Measurements from ENCODE around the gene TIMM44. TPM values are rescaled to one million over a fixed set of nuclear protein-coding genes. Genes with fewer than 3 reads are reported as not detected.

TIMM44 gene
- total and polyA plus RNA-seq, 2 of the 8 experiments (the other 6 are each of a cell fraction or from before 2014, with no cell fraction given): 131 to 150 TPM

DNA sequence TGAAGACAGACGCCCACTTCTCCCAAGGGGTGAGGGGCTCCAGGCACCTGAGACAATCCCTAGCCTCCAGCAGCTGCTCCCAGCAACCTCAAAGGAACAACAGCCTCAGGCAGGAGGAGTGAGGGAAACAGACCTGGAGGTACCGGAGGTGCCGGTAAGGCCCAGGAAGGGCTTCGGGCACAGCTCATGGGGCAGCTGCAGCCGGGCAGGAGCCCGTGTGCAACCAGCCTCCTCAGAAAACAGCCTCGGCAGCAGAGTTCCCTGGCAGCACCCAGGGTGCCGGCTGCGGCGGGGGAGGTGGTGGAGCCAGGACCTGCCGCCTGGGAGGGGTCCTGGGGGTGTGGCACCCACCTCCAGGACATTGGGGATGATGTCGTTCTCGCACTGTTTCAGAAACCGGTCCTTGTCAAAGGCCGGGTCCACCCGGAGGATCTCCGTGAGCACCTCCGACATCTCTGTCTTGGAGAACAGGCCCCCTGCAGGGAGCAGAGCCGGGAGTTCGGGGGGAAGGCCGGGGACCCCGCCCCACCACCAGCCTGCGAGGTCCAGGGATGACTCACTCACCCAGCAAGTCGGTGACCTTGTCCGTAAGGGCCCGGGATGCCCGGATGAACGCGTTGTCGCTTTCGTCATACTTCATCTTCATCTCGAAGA is 11.1 kb downstream of the TIMM44 start (continued):
- TF ChIP-seq, protein P1, sequence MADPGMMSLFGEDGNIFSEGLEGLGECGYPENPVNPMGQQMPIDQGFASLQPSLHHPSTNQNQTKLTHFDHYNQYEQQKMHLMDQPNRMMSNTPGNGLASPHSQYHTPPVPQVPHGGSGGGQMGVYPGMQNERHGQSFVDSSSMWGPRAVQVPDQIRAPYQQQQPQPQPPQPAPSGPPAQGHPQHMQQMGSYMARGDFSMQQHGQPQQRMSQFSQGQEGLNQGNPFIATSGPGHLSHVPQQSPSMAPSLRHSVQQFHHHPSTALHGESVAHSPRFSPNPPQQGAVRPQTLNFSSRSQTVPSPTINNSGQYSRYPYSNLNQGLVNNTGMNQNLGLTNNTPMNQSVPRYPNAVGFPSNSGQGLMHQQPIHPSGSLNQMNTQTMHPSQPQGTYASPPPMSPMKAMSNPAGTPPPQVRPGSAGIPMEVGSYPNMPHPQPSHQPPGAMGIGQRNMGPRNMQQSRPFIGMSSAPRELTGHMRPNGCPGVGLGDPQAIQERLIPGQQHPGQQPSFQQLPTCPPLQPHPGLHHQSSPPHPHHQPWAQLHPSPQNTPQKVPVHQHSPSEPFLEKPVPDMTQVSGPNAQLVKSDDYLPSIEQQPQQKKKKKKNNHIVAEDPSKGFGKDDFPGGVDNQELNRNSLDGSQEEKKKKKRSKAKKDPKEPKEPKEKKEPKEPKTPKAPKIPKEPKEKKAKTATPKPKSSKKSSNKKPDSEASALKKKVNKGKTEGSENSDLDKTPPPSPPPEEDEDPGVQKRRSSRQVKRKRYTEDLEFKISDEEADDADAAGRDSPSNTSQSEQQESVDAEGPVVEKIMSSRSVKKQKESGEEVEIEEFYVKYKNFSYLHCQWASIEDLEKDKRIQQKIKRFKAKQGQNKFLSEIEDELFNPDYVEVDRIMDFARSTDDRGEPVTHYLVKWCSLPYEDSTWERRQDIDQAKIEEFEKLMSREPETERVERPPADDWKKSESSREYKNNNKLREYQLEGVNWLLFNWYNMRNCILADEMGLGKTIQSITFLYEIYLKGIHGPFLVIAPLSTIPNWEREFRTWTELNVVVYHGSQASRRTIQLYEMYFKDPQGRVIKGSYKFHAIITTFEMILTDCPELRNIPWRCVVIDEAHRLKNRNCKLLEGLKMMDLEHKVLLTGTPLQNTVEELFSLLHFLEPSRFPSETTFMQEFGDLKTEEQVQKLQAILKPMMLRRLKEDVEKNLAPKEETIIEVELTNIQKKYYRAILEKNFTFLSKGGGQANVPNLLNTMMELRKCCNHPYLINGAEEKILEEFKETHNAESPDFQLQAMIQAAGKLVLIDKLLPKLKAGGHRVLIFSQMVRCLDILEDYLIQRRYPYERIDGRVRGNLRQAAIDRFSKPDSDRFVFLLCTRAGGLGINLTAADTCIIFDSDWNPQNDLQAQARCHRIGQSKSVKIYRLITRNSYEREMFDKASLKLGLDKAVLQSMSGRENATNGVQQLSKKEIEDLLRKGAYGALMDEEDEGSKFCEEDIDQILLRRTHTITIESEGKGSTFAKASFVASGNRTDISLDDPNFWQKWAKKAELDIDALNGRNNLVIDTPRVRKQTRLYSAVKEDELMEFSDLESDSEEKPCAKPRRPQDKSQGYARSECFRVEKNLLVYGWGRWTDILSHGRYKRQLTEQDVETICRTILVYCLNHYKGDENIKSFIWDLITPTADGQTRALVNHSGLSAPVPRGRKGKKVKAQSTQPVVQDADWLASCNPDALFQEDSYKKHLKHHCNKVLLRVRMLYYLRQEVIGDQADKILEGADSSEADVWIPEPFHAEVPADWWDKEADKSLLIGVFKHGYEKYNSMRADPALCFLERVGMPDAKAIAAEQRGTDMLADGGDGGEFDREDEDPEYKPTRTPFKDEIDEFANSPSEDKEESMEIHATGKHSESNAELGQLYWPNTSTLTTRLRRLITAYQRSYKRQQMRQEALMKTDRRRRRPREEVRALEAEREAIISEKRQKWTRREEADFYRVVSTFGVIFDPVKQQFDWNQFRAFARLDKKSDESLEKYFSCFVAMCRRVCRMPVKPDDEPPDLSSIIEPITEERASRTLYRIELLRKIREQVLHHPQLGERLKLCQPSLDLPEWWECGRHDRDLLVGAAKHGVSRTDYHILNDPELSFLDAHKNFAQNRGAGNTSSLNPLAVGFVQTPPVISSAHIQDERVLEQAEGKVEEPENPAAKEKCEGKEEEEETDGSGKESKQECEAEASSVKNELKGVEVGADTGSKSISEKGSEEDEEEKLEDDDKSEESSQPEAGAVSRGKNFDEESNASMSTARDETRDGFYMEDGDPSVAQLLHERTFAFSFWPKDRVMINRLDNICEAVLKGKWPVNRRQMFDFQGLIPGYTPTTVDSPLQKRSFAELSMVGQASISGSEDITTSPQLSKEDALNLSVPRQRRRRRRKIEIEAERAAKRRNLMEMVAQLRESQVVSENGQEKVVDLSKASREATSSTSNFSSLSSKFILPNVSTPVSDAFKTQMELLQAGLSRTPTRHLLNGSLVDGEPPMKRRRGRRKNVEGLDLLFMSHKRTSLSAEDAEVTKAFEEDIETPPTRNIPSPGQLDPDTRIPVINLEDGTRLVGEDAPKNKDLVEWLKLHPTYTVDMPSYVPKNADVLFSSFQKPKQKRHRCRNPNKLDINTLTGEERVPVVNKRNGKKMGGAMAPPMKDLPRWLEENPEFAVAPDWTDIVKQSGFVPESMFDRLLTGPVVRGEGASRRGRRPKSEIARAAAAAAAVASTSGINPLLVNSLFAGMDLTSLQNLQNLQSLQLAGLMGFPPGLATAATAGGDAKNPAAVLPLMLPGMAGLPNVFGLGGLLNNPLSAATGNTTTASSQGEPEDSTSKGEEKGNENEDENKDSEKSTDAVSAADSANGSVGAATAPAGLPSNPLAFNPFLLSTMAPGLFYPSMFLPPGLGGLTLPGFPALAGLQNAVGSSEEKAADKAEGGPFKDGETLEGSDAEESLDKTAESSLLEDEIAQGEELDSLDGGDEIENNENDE (IDR thresholded peaks at IDR 0.05; ENCODE audit: insufficient replicate concordance, low read length): no peak
